ENCODE data around the gene STK32A.

- TF ChIP-seq CTCF (IDR thresholded peaks at IDR 0.05) (no peak), POLR2AphosphoS5 (IDR thresholded peaks at IDR 0.05) (no peak), EP300 (IDR thresholded peaks at IDR 0.05) (no peak)
Observed at GRCh38 chr5:147340941-147341340, 106.1 kb downstream of the STK32A start.
